ENCODE data around the gene LIMCH1.

The LIMCH1 gene

GRCh38 chr4:41610474-41610873 lies 72.5 kb downstream of the LIMCH1 start:
- Histone ChIP-seq H3K36me3 (ENCODE audit: insufficient read depth, low read length) (no peaks in the 10 kb centered on the region), H3K79me2 (ENCODE audit: insufficient read depth, low read length) (no peaks in the 10 kb centered on the region), H4K20me1 (ENCODE audit: insufficient read depth, low read length) (no peaks in the 10 kb centered on the region), H3K27me3 (ENCODE audit: insufficient read depth, low read length, poor library complexity) (peaks cover 3% of the 10 kb centered on the region), H3K9me3 (ENCODE audit: insufficient read depth, low read length, severe bottlenecking) (no peaks in the 10 kb centered on the region), H3K4me3 (ENCODE audit: low read depth in 1 of 2, low read length in 2 of 2) (no peak overlapping the region), H2AFZ (ENCODE audit: low read depth, low read length) (no peak overlapping the region), H3K27ac (ENCODE audit: low read length) (no peak overlapping the region), H3K4me2 (ENCODE audit: insufficient read depth, low read length) (no peak overlapping the region), H3K9ac (ENCODE audit: low read depth, low read length) (no peak overlapping the region), H3K4me1 (ENCODE audit: insufficient read depth, low read length) (no peaks in the 10 kb centered on the region)
- DNase-seq: no peak
- no peak for TF ChIP-seq EZH2 (IDR thresholded peaks at IDR 0.05; ENCODE audit: borderline replicate concordance, low read depth, low read length, severe bottlenecking)
- no peak for TF ChIP-seq CTCF (IDR thresholded peaks at IDR 0.05; ENCODE audit: borderline replicate concordance, extremely low read depth, low read length, poor library complexity, severe bottlenecking)
- no peak for ATAC-seq (ENCODE audit: insufficient read depth, low read depth)

GRCh38 chr4:41611124-41611838 lies 73.3 kb downstream of the LIMCH1 start:
- no peaks in the 10 kb centered on the region for H3K9me3 ChIP-seq (ENCODE audit: insufficient read depth, low read length, severe bottlenecking)
- no peak overlapping the region for H3K4me3 ChIP-seq (ENCODE audit: low read depth in 1 of 2, low read length in 2 of 2)
- no peaks in the 10 kb centered on the region for H3K4me1 ChIP-seq (ENCODE audit: insufficient read depth, low read length)
- H3K4me2 ChIP-seq (ENCODE audit: insufficient read depth, low read length): no peak overlapping the region
- DNase-seq: no peak
- no peaks in the 10 kb centered on the region for H3K36me3 ChIP-seq (ENCODE audit: insufficient read depth, low read length)
- H3K79me2 ChIP-seq (ENCODE audit: insufficient read depth, low read length): no peaks in the 10 kb centered on the region
- TF ChIP-seq CTCF (IDR thresholded peaks at IDR 0.05; ENCODE audit: borderline replicate concordance, extremely low read depth, low read length, poor library complexity, severe bottlenecking): no peak
- no peak for TF ChIP-seq EZH2 (IDR thresholded peaks at IDR 0.05; ENCODE audit: borderline replicate concordance, low read depth, low read length, severe bottlenecking)
- no peak overlapping the region for H3K27ac ChIP-seq (ENCODE audit: low read length)
- no peaks in the 10 kb centered on the region for H4K20me1 ChIP-seq (ENCODE audit: insufficient read depth, low read length)
- ATAC-seq (ENCODE audit: insufficient read depth, low read depth): no peak
- no peak overlapping the region for H2AFZ ChIP-seq (ENCODE audit: low read depth, low read length)
- H3K27me3 ChIP-seq (ENCODE audit: insufficient read depth, low read length, poor library complexity): peaks cover 3% of the 10 kb centered on the region
- H3K9ac ChIP-seq (ENCODE audit: low read depth, low read length): no peak overlapping the region

- H3K4me3 ChIP-seq (ENCODE audit: low read depth in 1 of 2, low read length in 2 of 2): no peak overlapping the region
- no peak overlapping the region for H3K27ac ChIP-seq (ENCODE audit: low read length)
- no peaks in the 10 kb centered on the region for H3K79me2 ChIP-seq (ENCODE audit: insufficient read depth, low read length)
- H3K4me1 ChIP-seq (ENCODE audit: insufficient read depth, low read length): no peaks in the 10 kb centered on the region
- H3K27me3 ChIP-seq (ENCODE audit: insufficient read depth, low read length, poor library complexity): peaks cover 3% of the 10 kb centered on the region
- H3K9ac ChIP-seq (ENCODE audit: low read depth, low read length): no peak overlapping the region
- H4K20me1 ChIP-seq (ENCODE audit: insufficient read depth, low read length): no peaks in the 10 kb centered on the region
- no peak overlapping the region for H2AFZ ChIP-seq (ENCODE audit: low read depth, low read length)
- H3K9me3 ChIP-seq (ENCODE audit: insufficient read depth, low read length, severe bottlenecking): no peaks in the 10 kb centered on the region
- H3K36me3 ChIP-seq (ENCODE audit: insufficient read depth, low read length): no peaks in the 10 kb centered on the region
- DNase-seq: no peak
- TF ChIP-seq CTCF (IDR thresholded peaks at IDR 0.05; ENCODE audit: borderline replicate concordance, extremely low read depth, low read length, poor library complexity, severe bottlenecking): no peak
- no peak for TF ChIP-seq EZH2 (IDR thresholded peaks at IDR 0.05; ENCODE audit: borderline replicate concordance, low read depth, low read length, severe bottlenecking)
- H3K4me2 ChIP-seq (ENCODE audit: insufficient read depth, low read length): no peak overlapping the region
- ATAC-seq (ENCODE audit: insufficient read depth, low read depth): no peak
These were observed 74.2 kb downstream of the LIMCH1 start for GRCh38 chr4:41611881-41612871.

All from DND-41 (cell line).